Stimulated activated CD8-positive, alpha-beta memory T cell treated with anti-CD3 and anti-CD28 coated beads, Interleukin-7, amount 100 ng/mL, for 4 hours (primary cell): ENCODE measurements around the gene CAPN12.
A peak's percentile ranks its signal among the peaks of the same experiment; 100 is the strongest.
"Not testable (repeated sequence)": the region's sequence is repeated elsewhere in the genome, so short reads cannot be mapped to it uniquely, and the experiment has no call there.

ENCODE experiments used
- DNase-seq, 2 donors: peaks; one replicate each; pipeline ENCODE4 v3.0.0-alpha.2; 2020; ENCODE audit warnings: low read depth in 2 of 2

The CAPN12 gene, protein sequence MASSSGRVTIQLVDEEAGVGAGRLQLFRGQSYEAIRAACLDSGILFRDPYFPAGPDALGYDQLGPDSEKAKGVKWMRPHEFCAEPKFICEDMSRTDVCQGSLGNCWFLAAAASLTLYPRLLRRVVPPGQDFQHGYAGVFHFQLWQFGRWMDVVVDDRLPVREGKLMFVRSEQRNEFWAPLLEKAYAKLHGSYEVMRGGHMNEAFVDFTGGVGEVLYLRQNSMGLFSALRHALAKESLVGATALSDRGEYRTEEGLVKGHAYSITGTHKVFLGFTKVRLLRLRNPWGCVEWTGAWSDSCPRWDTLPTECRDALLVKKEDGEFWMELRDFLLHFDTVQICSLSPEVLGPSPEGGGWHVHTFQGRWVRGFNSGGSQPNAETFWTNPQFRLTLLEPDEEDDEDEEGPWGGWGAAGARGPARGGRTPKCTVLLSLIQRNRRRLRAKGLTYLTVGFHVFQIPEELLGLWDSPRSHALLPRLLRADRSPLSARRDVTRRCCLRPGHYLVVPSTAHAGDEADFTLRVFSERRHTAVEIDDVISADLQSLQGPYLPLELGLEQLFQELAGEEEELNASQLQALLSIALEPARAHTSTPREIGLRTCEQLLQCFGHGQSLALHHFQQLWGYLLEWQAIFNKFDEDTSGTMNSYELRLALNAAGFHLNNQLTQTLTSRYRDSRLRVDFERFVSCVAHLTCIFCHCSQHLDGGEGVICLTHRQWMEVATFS

DNA sequence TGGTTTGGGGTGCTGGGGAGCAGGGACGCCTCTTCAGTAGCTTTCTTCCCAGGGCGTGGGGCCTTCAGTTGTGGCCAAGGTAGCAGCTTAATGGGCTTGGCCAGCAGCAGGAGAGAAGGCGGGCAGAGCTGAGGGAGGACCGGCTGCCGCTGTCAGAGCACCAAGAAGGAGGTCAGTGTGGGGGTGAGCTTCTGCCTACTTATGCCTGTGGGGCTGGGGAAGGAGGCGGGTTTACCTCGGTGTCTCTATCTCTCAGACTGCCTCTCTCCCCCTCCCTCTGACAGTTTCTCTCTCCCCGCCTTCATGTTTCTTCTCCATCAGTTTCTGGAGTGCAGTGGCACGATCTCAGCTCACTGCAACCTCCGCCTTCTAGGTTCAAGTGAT lies at the start of gene CAPN12:
CAPN12 (minus strand) TSS at position 177 of the 384 bp plus-strand sequence. CDS start 309 bp downstream, outside the sequence.
- no peak for DNase-seq

DNA sequence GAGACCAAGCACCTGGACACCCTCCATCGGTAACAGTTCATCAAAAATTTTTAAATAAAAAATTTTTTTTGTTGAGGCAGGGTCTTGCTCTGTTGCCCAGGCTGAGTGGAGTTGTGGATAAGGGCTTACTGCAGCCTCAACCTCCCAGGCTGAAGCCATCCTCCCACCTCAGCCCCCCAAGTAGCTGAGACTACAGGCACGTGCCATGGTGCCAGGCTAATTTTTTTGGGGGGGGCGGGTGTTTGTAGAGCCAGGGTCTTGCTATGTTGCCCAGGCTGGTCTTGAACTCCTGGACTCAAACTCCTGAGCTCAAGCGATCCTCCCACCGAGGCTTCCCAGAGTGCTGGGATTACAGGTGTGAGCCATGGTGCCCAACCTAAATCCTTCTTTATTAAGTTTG lies 49.4 kb upstream of the CAPN12 start:
- no peak for DNase-seq

DNA sequence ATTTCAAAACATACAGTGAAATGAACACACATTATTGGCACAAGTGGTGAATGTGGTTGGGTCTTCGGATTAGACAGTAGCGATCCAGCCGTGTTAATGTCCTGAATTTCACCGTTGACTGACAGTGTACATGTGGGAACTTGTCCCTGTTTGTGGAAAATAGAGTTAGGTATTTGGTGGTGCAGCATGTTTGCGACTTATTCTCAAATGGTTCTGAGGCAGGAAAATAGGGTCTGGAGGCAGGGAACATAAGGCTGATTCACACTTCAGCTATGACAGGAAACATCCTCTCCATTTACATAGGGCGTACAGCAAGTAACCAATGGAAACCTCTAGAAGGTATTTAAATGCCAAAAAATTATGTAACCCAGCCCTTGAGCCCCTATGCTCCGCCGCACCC lies 48.9 kb upstream of the CAPN12 start:
- no peak for DNase-seq

DNA sequence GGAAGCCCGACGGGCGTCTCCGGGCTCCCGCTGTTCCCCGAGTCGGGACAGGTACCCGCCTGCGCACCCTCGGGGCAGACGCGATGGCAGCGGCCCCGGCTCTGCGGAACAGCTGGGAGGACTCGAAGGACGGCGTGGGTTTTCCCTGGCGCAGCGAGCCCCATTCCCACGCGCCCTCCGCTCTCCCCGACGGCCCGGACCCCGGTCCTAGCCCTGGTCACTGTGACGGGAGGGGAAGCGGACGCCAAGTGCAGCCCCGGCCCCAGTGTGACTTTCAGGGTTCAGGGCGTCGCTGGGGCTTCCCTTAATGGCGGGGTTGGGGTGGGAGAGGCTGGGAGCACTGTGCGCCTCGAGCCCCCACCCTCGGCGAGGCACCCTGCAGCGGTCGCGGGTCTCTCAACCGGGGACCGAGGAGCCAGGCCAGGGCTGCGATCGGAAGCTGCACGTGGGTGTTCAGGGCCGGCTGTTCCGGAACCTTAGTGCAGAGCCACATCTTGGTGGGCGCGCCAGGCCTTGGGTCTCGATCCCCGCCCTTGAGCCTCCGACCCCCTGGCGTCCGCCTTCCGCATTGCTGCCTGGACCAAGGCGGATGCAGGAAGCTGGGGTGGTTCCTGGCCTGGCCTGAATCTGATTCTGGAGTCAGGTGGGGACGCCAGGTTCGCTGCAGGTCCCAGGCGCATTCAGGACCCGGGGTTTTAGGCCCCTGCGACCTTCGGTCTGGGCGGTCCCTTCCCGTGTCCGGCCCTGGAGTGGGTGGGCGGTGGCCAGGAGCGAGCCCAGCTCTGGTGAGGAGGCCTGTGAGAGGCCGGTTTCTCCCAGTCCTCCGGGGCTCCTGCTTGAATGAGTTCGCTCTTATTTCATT lies 48.2 kb upstream of the CAPN12 start:
- peak in 1 of 2 donors; percentile 15 for DNase-seq

DNA sequence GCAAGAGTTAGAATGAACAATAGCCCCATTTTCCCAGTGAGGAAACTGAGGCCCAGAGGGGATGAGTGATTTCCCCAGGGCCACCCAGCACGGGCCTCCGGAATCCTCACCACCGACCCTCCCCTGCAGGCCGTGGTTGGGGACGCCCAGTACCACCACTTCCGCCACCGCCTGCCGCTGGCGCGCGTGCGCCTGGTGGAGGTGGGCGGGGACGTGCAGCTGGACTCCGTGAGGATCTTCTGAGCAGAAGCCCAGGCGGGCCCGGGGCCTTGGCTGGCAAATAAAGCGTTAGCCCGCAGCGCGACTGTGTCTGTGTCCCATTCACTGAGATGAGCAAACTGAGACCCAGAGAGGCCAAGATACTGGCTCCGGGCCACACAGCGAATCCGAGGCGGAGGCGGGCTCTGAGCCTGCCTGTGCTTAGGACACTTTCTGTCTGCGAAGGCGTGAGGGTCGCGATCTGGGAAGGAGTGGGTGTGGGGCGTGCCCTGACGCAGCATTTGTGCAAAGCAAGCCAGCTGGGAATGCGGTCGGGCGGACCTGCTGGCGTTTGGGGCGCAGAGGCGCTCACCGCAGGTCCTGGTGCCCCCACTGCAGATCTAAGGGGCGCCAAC lies 47.3 kb upstream of the CAPN12 start:
- DNase-seq, result not testable (repeated sequence)

DNA sequence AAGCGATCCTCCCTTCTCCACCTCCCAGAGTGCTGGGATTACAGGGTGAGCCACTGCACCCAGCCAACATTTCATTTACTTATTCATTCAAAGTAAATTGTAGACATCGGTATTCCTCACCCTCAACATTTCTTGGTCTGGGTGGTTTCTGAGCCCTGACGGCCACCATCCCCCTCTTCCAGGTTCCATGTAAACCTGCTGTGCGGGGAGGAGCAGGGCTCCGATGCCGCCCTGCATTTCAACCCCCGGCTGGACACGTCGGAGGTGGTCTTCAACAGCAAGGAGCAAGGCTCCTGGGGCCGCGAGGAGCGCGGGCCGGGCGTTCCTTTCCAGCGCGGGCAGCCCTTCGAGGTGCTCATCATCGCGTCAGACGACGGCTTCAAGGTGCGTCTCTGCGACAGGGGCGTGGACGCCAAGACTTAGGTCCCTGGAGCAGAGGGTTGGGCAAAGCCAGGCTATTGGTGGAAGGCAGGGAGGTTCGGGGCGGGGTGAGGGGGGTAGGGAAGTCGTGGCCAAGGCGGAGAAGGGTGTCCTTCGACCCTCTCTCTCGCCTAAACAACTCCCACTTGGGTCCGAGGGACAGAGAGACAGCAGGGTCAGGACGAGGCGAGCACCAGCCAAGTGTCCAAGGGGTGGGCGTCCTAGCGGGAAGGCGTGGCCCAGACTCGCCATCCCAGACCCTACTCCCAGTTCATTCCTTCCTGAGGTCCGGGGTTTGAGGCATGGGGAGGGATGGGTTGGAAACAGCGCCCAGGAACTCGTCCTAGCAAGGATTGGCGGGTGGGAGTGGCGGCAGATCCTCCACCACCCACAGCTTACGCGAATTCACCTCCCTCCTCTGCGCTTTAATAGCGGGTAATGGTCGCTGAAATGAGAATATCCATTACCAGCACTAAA lies 46.5 kb upstream of the CAPN12 start:
- DNase-seq, result not testable (repeated sequence)

DNA sequence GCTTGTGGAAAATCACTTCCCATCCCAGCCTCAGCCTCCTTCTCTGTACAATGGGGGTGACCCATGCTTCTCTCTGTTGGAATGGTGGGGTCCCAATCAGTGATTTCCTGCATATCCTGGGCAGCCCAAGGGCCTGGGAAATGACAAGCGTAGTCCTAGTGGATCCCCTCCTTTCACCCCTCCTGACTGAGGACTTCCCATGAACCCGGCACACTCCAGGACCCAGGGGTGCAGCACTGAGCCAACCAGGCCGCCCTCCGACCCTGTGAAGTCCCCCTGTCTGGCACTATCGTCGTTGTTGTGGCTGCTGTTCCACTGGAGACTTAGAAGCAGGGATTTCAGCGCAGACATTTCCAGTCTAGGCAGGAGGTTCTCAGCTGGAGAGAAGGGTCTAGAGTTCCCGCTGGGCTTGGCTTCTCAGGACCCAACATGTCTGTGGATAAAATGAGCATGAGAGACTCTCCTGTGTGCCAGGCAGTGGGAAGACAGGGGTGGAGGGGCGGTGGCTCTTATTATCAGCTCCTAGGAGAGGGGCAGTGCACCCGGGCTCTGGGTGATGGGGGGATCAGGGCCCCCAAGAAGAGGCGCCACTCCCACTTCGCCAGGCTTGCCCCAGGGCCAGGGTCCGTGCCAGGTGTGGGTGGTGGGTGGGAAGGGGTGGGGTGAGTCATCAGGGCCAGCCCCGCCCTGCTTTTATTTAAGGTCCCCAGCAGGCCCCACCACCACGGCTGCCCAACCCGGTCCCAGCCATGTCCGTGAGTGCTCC lies 44.4 kb upstream of the CAPN12 start, which contains the start of gene LGALS7B:
LGALS7B (plus strand) TSS at position 723 of the 766 bp plus-strand sequence; CDS start at position 750, 27 bp downstream.
- DNase-seq, result no peak

DNA sequence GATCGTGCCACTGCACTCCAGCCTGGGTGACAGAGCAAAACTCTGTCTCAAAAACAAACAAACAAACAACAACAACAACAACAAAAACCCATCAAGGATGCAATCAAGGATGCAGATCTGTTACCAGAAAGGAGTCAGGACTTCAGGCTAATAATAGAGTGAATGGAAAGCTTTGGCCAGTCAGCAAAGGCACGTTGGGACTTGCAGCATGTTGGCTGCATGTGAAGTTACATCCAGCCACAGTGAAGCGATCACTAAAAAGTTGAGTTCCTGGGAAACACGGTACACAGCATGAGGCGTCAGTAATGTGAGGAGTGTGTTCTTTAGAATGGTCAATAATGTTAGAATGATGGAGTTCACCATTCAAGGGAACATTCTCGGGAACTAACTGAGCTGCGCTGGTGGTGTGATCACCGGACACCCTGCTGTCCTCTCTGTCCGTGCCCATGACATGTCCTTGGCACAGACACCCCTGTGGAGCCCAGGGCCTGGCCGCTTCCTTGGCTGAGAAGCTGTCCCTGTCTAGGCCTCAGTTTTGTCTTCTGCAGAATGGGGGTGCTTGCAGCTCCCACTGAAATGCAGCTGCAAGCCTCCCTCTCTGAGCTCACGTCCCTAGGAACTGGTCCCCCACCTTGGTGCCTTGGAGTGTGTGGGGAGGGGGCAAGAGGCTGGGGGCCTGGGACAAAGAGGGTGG lies 42.4 kb upstream of the CAPN12 start:
- no peak for DNase-seq

DNA sequence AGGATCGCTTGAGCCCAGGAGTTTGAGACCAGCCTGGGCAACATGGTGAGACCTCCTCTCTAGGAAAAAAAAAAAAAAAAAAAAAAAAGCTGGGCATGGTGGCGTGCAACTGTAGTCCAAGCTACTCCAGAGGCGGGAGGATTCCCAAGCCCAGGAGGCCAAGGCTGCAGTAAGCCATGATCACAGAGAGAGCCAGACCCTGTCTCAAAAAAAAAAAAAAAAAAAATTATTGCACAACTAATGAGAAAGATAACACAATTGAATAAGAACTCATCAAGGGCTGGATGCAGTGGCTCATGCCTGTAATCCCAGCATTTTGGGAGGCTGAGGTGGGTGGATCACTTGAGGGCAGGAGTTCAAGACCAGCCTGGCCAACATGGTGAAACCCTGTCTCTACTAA lies 41.8 kb upstream of the CAPN12 start:
- DNase-seq, result not testable (repeated sequence)

DNA sequence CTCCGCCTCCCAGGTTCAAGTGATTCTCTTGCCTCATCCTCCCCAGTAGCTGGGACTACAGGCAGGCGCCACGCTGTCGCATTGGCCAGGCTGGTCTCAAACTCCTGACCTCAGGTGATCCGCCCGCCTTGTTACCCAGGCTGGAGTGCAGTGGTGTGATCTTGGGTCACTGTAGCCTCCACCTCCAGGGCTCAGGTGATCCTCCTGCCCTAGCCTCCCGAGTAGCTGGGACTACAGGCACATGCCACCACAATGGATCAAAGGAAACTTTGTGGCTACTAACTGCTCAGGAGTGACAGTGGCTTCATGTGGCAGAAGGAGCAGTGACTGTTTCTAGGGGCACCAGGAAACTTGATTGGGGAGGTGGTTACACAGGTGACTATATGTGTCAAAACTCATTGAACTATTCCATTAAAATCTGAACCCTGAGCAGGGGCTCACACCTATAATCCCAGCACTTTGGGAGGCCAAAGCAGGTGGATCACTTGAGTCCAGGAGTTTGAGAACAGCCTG lies 41.0 kb upstream of the CAPN12 start:
- DNase-seq, result no peak

DNA sequence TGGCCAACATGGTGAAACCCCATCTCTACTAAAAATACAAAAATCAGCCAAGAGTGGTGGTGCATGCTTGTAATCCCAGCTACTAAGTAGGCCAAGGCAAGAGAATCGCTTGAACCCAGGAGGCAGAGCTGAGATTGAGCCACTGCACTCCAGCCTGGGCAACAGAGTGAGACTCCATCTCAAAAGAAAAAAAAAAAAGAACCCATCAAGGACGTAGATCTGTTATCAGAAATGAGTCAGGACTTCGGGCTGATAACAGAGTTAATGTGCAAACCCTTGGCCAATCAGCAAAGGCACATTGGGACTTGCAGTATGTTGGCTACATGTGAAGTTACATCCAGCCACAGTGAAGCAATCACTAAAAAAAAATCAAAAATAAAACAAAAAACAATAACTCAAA lies 40.0 kb upstream of the CAPN12 start:
- DNase-seq, result no peak

DNA sequence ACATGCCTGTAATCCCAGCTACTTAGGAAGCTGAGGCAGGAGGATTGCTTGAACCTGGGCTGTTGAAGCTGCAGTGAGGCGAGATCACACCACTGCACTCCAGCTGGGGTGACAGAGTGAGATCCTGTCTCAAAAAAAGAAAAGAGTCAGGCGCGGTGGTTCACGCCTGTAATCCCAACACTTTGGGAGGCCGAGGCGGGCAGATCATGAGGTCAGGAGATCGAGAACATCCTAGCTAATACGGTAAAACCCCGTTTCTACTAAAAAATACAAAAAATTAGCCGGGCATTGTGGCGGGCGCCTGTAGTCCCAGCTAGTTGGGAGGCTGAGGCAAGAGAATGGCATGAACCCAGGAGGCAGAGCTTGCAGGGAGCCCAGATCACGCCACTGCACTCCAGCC lies 37.9 kb upstream of the CAPN12 start:
- DNase-seq, result not testable (repeated sequence)

DNA sequence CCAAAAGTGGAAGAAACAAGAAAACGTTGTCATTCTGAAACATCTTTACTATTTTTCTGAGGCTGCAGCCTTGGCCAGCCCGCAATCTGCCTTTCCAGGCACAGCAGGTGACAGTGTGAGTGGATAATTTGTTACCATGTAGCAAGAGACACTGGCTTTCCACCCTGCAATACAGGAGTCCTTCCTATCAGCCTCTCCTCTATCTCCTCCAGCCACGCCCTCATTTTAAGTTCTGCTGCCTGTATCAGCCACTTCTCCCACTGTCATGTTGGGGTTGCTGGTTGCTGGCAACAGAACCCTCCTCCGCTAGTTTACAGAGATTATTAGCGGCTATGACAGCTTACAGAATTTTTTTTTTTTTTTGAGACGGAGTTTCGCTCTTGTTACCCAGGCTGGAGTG lies 36.8 kb upstream of the CAPN12 start:
- no peak for DNase-seq

DNA sequence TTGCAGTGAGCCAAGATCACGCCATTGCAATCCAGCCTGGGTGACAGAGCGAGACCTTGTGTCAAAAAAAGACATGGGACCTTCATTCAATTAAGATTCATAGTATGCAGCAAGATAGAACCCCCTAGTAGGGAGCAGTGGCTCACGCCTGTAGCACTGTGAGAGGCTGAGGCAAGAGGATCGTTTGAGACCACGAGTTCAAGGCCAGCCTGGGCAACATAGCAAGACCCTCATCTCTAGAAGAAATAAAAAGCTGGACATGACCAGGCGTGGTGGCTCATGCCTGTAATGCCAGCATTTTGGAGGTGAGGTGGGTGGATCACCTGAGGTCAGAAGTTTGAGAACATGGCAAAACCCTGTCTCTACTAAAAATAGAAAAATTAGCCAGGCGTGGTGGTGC lies 36.2 kb upstream of the CAPN12 start:
- no peak for DNase-seq

DNA sequence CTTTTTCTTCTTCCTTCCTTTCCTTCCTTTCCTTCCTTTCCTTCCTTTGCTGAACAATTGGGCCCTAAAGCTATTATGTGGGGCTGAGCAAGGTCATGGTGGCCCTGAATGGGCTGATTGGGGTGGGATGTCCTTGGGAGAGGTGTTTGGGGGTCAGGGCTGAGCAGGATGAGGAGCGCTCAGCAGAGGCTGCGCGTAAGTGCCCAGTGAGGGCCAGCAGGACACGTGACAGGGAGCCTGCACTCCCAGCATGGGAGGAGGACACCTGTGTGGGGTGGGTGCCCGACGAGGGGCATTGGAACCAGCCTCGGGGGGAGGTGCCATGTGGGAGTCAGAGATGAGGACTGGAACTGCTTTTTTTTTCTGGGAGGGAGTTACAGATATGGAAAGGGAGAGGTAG lies 34.5 kb upstream of the CAPN12 start:
- DNase-seq, result no peak

DNA sequence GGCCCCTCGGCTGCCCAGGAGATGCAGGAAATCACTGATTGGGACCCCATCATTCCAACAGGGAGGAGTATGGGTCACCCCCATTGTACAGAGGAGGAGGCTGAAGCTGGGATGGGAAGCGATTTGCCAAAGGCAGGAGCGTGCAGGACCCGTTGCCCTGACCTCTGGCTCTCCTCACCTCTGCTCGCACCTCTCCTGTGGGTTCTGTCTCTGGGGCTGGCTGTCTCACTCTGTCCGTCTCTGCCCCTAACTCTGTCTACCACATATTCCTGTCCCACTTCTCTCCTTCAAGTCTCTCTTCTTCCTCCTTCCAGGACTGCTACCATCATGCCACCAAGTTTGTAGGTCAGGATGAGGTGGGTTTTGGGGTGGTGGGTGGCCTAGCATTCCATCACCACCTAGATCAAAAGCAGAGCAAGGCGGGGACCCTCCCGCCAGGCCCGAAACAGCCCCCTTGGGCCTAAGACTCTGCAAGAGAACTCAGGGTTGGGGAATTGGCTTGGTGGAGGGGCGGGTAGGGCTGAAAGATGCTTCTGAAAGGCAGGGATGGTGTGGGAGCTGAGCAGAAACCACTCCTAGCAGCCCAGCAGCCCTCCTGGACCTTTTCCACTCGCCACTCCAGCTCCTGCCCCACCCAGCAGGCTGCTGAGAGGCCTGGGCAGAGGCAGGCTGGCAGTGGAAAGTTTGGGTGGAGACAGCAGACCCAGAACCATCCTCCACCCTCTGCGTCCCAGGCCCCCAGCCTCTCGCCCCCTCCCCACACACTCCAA lies 30.1 kb upstream of the CAPN12 start:
- no peak for DNase-seq

DNA sequence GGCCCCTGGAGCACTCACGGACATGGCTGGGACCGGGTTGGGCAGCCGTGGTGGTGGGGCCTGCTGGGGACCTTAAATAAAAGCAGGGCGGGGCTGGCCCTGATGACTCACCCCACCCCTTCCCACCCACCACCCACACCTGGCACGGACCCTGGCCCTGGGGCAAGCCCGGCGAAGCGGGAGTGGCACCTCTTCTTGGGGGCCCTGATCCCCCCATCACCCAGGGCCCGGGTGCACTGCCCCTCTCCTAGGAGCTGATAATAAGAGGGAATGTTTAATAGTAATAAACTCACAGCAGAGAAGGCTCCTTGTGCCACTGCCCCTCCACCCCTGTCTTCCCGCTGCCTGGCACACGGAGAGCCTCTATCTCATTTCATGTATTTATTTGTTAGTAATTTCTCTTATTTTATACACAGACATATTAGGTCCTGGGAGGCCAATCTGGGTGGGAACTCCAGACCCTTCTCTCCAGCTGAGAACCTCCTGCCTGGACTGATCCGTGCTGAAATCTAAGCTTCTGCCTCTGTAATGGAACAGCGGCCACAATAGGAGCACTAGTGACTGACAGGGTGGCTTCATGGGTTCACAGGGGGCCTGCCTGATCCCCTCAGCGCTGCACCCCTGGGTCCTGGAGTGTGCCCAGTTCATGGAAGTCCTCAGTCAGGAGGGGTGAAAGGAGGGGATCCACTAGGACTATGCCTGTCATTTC lies 29.3 kb upstream of the CAPN12 start, which contains the start of gene LGALS7:
LGALS7 (minus strand) TSS at position 49 of the 709 bp plus-strand sequence; CDS start at position 24, 25 bp downstream.
- no peak for DNase-seq
